KMS-11 (cell line): ENCODE data around the gene LIN7B.
"Not testable (repeated sequence)": the region's sequence is repeated elsewhere in the genome, so short reads cannot be mapped to it uniquely, and the experiment has no call there.

ENCODE experiments used
- H2AFZ ChIP-seq: fragments of 200-600 bp; sonication (generic); 2 replicates; pipeline ENCODE4 v1.6.1; 2016; ENCODE audit warnings: antibody characterized with exemption, mixed run types, low read depth
- H3K27ac ChIP-seq: fragments of 200-600 bp; sonication (generic); 2 replicates; pipeline ENCODE4 v1.6.1; 2016; ENCODE audit warnings: mild to moderate bottlenecking, mixed run types
- H3K27me3 ChIP-seq: fragments of 200-600 bp; sonication (generic); 2 replicates; pipeline ENCODE4 v1.6.1; 2017; ENCODE audit warnings: mild to moderate bottlenecking, low read depth, mixed run types, moderate library complexity; ENCODE audit not compliant: insufficient read depth
- H3K36me3 ChIP-seq: fragments of 200-600 bp; sonication (generic); 2 replicates; pipeline ENCODE4 v1.6.1; 2017; ENCODE audit warnings: mild to moderate bottlenecking, mixed run types; ENCODE audit not compliant: insufficient read depth
- H3K4me1 ChIP-seq: fragments of 200-600 bp; sonication (generic); 2 replicates; pipeline ENCODE4 v1.6.1; 2016; ENCODE audit warnings: mild to moderate bottlenecking, low read depth, mixed run types; ENCODE audit not compliant: poor library complexity, severe bottlenecking
- H3K4me2 ChIP-seq: fragments of 200-600 bp; sonication (generic); 2 replicates; pipeline ENCODE4 v1.7.0; 2016; ENCODE audit warnings: mild to moderate bottlenecking, mixed run types
- H3K4me3 ChIP-seq: fragments of 200-600 bp; sonication (generic); IDR thresholded peaks from 2 replicates; pipeline ENCODE4 v1.6.1; 2017; ENCODE audit warnings: low read depth, low read length, mixed read lengths; ENCODE audit not compliant: insufficient read depth
- H3K79me2 ChIP-seq: fragments of 200-600 bp; sonication (generic); 2 replicates; pipeline ENCODE4 v1.6.1; 2016; ENCODE audit warnings: low read depth, mixed run types; ENCODE audit not compliant: insufficient read depth
- H3K9ac ChIP-seq: fragments of 200-600 bp; sonication (generic); 2 replicates; pipeline ENCODE4 v1.6.1; 2016; ENCODE audit warnings: mild to moderate bottlenecking, mixed run types
- H4K20me1 ChIP-seq: fragments of 200-600 bp; sonication (generic); 2 replicates; pipeline ENCODE4 v1.6.1; 2016; ENCODE audit warnings: mild to moderate bottlenecking, mixed run types; ENCODE audit not compliant: insufficient read depth
- TF ChIP-seq, protein P1 (sequence below): fragments of 200-600 bp; sonication (generic); conservative IDR thresholded peaks from 2 replicates; pipeline ENCODE4 v1.6.1; 2017; ENCODE audit warnings: low read depth, mild to moderate bottlenecking, antibody characterized with exemption, low read length, moderate library complexity, mixed read lengths

Gene LIN7B

GRCh38 chr19:49120325-49120683 is 6.1 kb downstream of the LIN7B start:
- H3K79me2 ChIP-seq: no peaks in the 10 kb centered on the region
- no peaks in the 10 kb centered on the region for H4K20me1 ChIP-seq
- peak overlapping the region; percentile 93; the same call in 1 of the 2 replicates for H2AFZ ChIP-seq
- H3K27ac ChIP-seq: no peak overlapping the region
- H3K27me3 ChIP-seq: peaks cover 34% of the 10 kb centered on the region
- H3K36me3 ChIP-seq: no peaks in the 10 kb centered on the region
- no peak overlapping the region for H3K4me3 ChIP-seq
- H3K9ac ChIP-seq: no peak overlapping the region
- peaks cover 18% of the 10 kb centered on the region for H3K4me1 ChIP-seq
- TF ChIP-seq, protein P1, sequence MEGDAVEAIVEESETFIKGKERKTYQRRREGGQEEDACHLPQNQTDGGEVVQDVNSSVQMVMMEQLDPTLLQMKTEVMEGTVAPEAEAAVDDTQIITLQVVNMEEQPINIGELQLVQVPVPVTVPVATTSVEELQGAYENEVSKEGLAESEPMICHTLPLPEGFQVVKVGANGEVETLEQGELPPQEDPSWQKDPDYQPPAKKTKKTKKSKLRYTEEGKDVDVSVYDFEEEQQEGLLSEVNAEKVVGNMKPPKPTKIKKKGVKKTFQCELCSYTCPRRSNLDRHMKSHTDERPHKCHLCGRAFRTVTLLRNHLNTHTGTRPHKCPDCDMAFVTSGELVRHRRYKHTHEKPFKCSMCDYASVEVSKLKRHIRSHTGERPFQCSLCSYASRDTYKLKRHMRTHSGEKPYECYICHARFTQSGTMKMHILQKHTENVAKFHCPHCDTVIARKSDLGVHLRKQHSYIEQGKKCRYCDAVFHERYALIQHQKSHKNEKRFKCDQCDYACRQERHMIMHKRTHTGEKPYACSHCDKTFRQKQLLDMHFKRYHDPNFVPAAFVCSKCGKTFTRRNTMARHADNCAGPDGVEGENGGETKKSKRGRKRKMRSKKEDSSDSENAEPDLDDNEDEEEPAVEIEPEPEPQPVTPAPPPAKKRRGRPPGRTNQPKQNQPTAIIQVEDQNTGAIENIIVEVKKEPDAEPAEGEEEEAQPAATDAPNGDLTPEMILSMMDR: no peak
- peak overlapping the region; percentile 96 for H3K4me2 ChIP-seq

DNA sequence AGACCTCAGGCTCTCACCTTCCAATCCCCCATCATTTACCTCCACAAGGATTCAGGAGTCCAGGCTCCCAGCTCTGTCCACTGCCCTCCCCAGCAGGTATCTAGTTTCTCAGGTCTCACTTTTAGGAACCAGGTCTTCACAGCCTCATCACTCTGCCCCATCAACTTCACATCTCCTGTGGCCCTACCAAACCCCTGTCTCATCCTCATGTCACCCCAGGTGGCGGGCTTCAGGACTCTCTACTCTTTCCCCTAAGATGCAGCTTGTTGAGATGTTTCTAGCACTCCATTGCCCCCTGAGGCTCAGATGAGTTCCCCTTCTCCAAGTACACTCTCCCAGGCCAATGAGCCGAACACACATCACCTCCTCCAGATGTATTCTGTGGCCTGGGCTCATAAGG is 6.7 kb downstream of the LIN7B start:
- H3K36me3 ChIP-seq: no peaks in the 10 kb centered on the region
- peaks cover 18% of the 10 kb centered on the region for H3K4me1 ChIP-seq
- no peaks in the 10 kb centered on the region for H4K20me1 ChIP-seq
- no peak overlapping the region for H3K27ac ChIP-seq
- no peaks in the 10 kb centered on the region for H3K79me2 ChIP-seq
- no peak overlapping the region for H3K9ac ChIP-seq
- TF ChIP-seq, protein P1: no peak
- H2AFZ ChIP-seq: no peak overlapping the region
- H3K4me2 ChIP-seq: peak overlapping the region; percentile 96; the same call in 1 of the 2 replicates
- no peak overlapping the region for H3K4me3 ChIP-seq
- peaks cover 34% of the 10 kb centered on the region for H3K27me3 ChIP-seq

- Histone ChIP-seq H3K27me3 (peaks cover 34% of the 10 kb centered on the region), H3K4me1 (peaks cover 18% of the 10 kb centered on the region)
- H3K9ac ChIP-seq, H3K27ac ChIP-seq, H3K4me3 ChIP-seq, H3K36me3 ChIP-seq, H3K79me2 ChIP-seq, H2AFZ ChIP-seq, H4K20me1 ChIP-seq, H3K4me2 ChIP-seq: not testable (repeated sequence)
Observed at GRCh38 chr19:49121841-49122240, 7.7 kb downstream of the LIN7B start.

DNA sequence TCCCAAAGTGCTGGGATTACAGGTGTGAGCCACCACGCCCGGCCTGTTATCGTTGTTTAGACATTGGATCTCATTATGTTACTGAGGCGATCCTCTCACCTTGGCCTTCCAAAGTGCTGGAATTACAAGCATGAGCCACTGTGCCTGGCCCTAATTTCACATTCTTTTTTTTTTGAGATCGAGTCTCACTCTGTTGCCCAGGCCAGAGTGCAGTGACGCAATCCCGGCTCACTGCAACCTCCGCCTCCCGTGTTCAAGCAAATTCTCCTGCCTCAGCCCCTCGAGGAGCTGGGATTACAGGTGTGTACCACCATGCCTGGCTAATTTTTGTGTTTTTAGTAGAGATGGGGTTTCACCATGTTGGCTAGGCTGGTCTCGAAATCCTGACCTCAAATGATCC is 9.1 kb downstream of the LIN7B start:
- H3K9ac ChIP-seq, H3K36me3 ChIP-seq: not testable (repeated sequence)
- H3K4me1 ChIP-seq: peaks cover 17% of the 10 kb centered on the region

DNA sequence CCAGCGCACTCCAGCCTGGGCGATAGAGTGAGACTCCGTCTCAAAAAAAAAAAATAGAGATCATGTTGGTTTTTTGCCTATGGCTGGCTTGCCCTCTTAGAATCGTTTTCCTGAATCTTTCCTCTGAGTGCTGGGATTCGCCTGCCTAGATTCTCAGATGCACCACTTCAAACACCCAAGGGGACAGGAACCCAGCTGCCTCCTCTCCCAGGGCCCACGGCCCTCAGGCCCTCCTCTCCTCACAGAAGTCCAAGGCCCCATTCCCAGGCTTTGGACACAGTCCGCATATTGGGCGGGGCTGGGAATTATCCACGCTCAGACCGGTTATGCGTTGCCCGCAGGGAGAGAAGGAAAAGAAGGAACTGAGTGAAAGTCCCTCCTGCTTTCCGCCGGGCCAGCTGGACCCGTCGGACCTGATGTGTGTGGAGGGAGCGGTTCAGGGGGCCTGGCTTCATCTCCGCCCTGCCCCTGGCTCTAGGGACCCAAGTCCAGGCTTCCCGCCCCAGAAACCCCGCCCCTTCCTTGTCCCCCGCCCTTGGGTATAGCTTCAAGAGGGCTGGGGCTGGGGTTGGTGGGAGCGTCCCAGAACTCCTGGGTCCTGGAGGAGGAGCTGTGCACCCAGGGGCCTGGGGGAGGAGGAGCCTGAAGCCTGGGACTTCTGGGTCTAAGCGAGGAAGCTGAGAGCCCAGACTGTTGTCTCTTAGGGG is 11.0 kb downstream of the LIN7B start:
- Histone ChIP-seq H3K79me2 (no peaks in the 10 kb centered on the region; the same call in 1 of the 2 replicates), H3K4me2 (no peak overlapping the region), H3K27me3 (peaks cover 27% of the 10 kb centered on the region), H3K36me3 (no peaks in the 10 kb centered on the region), H3K9ac (no peak overlapping the region), H3K4me3 (no peak overlapping the region), H3K4me1 (peaks cover 23% of the 10 kb centered on the region), H4K20me1 (no peaks in the 10 kb centered on the region), H2AFZ (no peak overlapping the region), H3K27ac (no peak overlapping the region)
- TF ChIP-seq, protein P1: no peak

More for the DNA sequence above, 9.1 kb downstream of the LIN7B start:
- H3K4me2 ChIP-seq, H3K79me2 ChIP-seq, H4K20me1 ChIP-seq, H3K27ac ChIP-seq, H2AFZ ChIP-seq, H3K4me3 ChIP-seq: not testable (repeated sequence)
- H3K27me3 ChIP-seq: peaks cover 34% of the 10 kb centered on the region
